H9 (cell line): ENCODE measurements around the gene TENM4. TPM values are rescaled to one million over a fixed set of nuclear protein-coding genes. Genes with fewer than 3 reads are reported as not detected.

Experiments used
- DNase-seq: peaks from one replicate; pipeline ENCODE4 v3.0.0-alpha.2; 2017
- H2AFZ ChIP-seq: one replicate; pipeline ENCODE4 v1.6.1; 2013; ENCODE audit warnings: mild to moderate bottlenecking, low read length, control low read depth, moderate library complexity
- H2AK5ac ChIP-seq: 2 replicates; pipeline ENCODE4 v1.6.1; 2013; ENCODE audit warnings: low read length, control low read depth, mixed read lengths; ENCODE audit not compliant: insufficient read length
- H2BK120ac ChIP-seq: one replicate; pipeline ENCODE4 v1.6.1; 2013; ENCODE audit warnings: low read depth, mild to moderate bottlenecking, low read length, control low read depth, inconsistent platforms; ENCODE audit not compliant: poor library complexity, severe bottlenecking
- H2BK12ac ChIP-seq: 2 replicates; pipeline ENCODE4 v1.6.1; 2013; ENCODE audit warnings: low read length, control low read depth, mixed read lengths, low read depth; ENCODE audit not compliant: insufficient read length
- H2BK15ac ChIP-seq: 2 replicates; pipeline ENCODE4 v1.6.1; 2013; ENCODE audit warnings: low read depth, low read length, control low read depth
- H2BK20ac ChIP-seq: one replicate; pipeline ENCODE4 v1.6.1; 2013; ENCODE audit warnings: low read depth, mild to moderate bottlenecking, low read length, control low read depth, inconsistent platforms; ENCODE audit not compliant: poor library complexity, severe bottlenecking
- H2BK5ac ChIP-seq: 2 replicates; pipeline ENCODE4 v1.6.1; 2013; ENCODE audit warnings: low read length, control low read depth, mixed read lengths; ENCODE audit not compliant: insufficient read length
- H3K14ac ChIP-seq: 2 replicates; pipeline ENCODE4 v1.6.1; 2013; ENCODE audit warnings: low read length, control low read depth; ENCODE audit not compliant: insufficient read depth
- H3K18ac ChIP-seq: 2 replicates; pipeline ENCODE4 v1.6.1; 2013; ENCODE audit warnings: low read depth, mild to moderate bottlenecking, mixed read lengths, low read length, control low read depth; ENCODE audit not compliant: insufficient read length
- H3K23ac ChIP-seq: 2 replicates; pipeline ENCODE4 v1.6.1; 2013; ENCODE audit warnings: low read length, control low read depth, mixed read lengths, low read depth; ENCODE audit not compliant: insufficient read length
- H3K23me2 ChIP-seq: 2 replicates; pipeline ENCODE4 v1.6.1; 2013; ENCODE audit warnings: low read depth, mild to moderate bottlenecking, mixed read lengths, low read length, control low read depth; ENCODE audit not compliant: insufficient read length, poor library complexity, severe bottlenecking
- H3K27ac ChIP-seq: 2 replicates; pipeline ENCODE4 v1.5.1; 2013; ENCODE audit warnings: low read length, control low read depth, mixed read lengths, low read depth; ENCODE audit not compliant: insufficient read length
- H3K27me3 ChIP-seq: 2 replicates; pipeline ENCODE4 v1.6.1; 2013; ENCODE audit warnings: low read length, control low read depth, inconsistent platforms; ENCODE audit not compliant: insufficient read depth
- H3K4ac ChIP-seq: 2 replicates; pipeline ENCODE4 v1.6.1; 2013; ENCODE audit warnings: low read depth, mild to moderate bottlenecking, control low read depth, inconsistent platforms, low read length, moderate library complexity
- H3K4me1 ChIP-seq: 2 replicates; pipeline ENCODE4 v1.6.1; 2013; ENCODE audit warnings: low read length, control low read depth, inconsistent platforms; ENCODE audit not compliant: insufficient read depth
- H3K4me2 ChIP-seq: 2 replicates; pipeline ENCODE4 v1.6.1; 2013; ENCODE audit warnings: low read length, control low read depth, mixed read lengths; ENCODE audit not compliant: insufficient read length, insufficient read depth
- H3K56ac ChIP-seq: 2 replicates; pipeline ENCODE4 v1.6.1; 2013; ENCODE audit warnings: low read depth, mild to moderate bottlenecking, mixed read lengths, low read length, control low read depth; ENCODE audit not compliant: insufficient read length
- H3K79me1 ChIP-seq: 2 replicates; pipeline ENCODE4 v1.6.1; 2013; ENCODE audit warnings: low read depth, mild to moderate bottlenecking, moderate library complexity, low read length, control low read depth, inconsistent platforms; ENCODE audit not compliant: insufficient read depth, poor library complexity, severe bottlenecking
- H3K79me2 ChIP-seq: 2 replicates; pipeline ENCODE4 v1.6.1; 2013; ENCODE audit warnings: low read length, control low read depth, inconsistent platforms; ENCODE audit not compliant: insufficient read depth
- H3K9ac ChIP-seq: 2 replicates; pipeline ENCODE4 v1.6.1; 2013; ENCODE audit warnings: low read length, control low read depth, mixed read lengths; ENCODE audit not compliant: insufficient read length; ENCODE audit errors: extremely low read depth
- H3K9me3 ChIP-seq: one replicate; pipeline ENCODE4 v1.6.1; 2013; ENCODE audit warnings: low read depth, low read length, inconsistent platforms; ENCODE audit not compliant: control insufficient read depth
- H3T11ph ChIP-seq: one replicate; pipeline ENCODE4 v1.6.1; 2013; ENCODE audit warnings: mild to moderate bottlenecking, low read length, control low read depth, inconsistent platforms
- H4K20me1 ChIP-seq: one replicate; pipeline ENCODE4 v1.6.1; 2013; ENCODE audit not compliant: control insufficient read depth, insufficient read length, insufficient read depth
- H4K5ac ChIP-seq: 2 replicates; pipeline ENCODE4 v1.6.1; 2013; ENCODE audit warnings: low read depth, mild to moderate bottlenecking, mixed read lengths, low read length, control low read depth; ENCODE audit not compliant: insufficient read length
- H4K8ac ChIP-seq: replicated peaks from 2 replicates; pipeline ENCODE4 v1.6.1; 2013; ENCODE audit warnings: low read length, control low read depth, mixed read lengths, low read depth; ENCODE audit not compliant: insufficient read length
- H4K91ac ChIP-seq: 2 replicates; pipeline ENCODE4 v1.6.1; 2013; ENCODE audit warnings: low read depth, mild to moderate bottlenecking, moderate library complexity, mixed read lengths, low read length, control low read depth; ENCODE audit not compliant: insufficient read length
- H3K27ac Mint-ChIP-seq, 3 experiments: 2 replicates in 2 of 3; 3 replicates in 1 of 3; pipeline ENCODE4 v1.8.0; 2020 to 2021; ENCODE audit warnings: mixed read lengths in 3 of 3, mild to moderate bottlenecking in 1 of 3, moderate library complexity in 1 of 3
- H3K27me3 Mint-ChIP-seq: 2 replicates; pipeline ENCODE4 v1.8.0; 2021; ENCODE audit warnings: low read depth, mild to moderate bottlenecking, moderate library complexity, mixed read lengths
- H3K36me3 Mint-ChIP-seq, 3 experiments: 2 replicates in 2 of 3; 3 replicates in 1 of 3; pipeline ENCODE4 v1.8.0; 2020 to 2021; ENCODE audit warnings: low read depth in 3 of 3, mixed read lengths in 3 of 3; ENCODE audit not compliant: insufficient read depth in 1 of 3
- H3K4me1 Mint-ChIP-seq, 2 experiments: 2 replicates each; pipeline ENCODE4 v1.8.0; 2020; ENCODE audit warnings: mixed read lengths in 2 of 2
- H3K4me3 Mint-ChIP-seq, 2 experiments: 2 replicates in 1 of 2; 3 replicates in 1 of 2; pipeline ENCODE4 v1.8.0; 2020 to 2021; ENCODE audit warnings: mild to moderate bottlenecking in 2 of 2, mixed read lengths in 2 of 2, moderate library complexity in 1 of 2
- H3K9me3 Mint-ChIP-seq, 2 experiments: 2 replicates in 1 of 2; 3 replicates in 1 of 2; pipeline ENCODE4 v1.8.0; 2020; ENCODE audit warnings: mild to moderate bottlenecking in 2 of 2, mixed read lengths in 2 of 2, moderate library complexity in 1 of 2
- CTCF ChIP-seq: fragments of 200-600 bp; sonication (generic); conservative IDR thresholded peaks from 3 replicates; pipeline ENCODE4 v1.8.0; 2021; ENCODE audit warnings: antibody characterized with exemption, mild to moderate bottlenecking
- total RNA-seq: library from RNA; stranded (reverse); gene quantifications from 2 replicates; pipeline ENCODE4 v1.2.1, GENCODE V29; 2021

Gene TENM4
- total RNA-seq, 1 experiment from 2014 or later = 4.6 TPM

- H3K79me1 ChIP-seq = no peaks in the 10 kb centered on the region
- H2BK20ac ChIP-seq = no peak overlapping the region
- H3K56ac ChIP-seq = no peak overlapping the region
- no peaks in the 10 kb centered on the region for H4K20me1 ChIP-seq
- H3K27me3 Mint-ChIP-seq = peaks cover 46% of the 10 kb centered on the region
- no peak overlapping the region for H3K9ac ChIP-seq
- no peak; the same call in 2 of the 3 replicates for TF ChIP-seq CTCF
- no peak overlapping the region for H2AFZ ChIP-seq
- no peak overlapping the region for H3T11ph ChIP-seq
- peaks cover 7% of the 10 kb centered on the region; the same call in 1 of the 2 replicates for H3K27me3 ChIP-seq
- no peak for DNase-seq
- no peak overlapping the region for H2BK15ac ChIP-seq
- peaks cover 0 to 5% (median 4%) of the 10 kb centered on the region in 3 experiments; a peak in 3 of 7 replicates for H3K36me3 Mint-ChIP-seq
- H4K91ac ChIP-seq = no peak overlapping the region
- H3K23ac ChIP-seq = no peak overlapping the region
- H3K4ac ChIP-seq = no peak overlapping the region
- H3K79me2 ChIP-seq = no peaks in the 10 kb centered on the region
- no peaks in the 10 kb centered on the region for H3K9me3 ChIP-seq
- H3K27ac Mint-ChIP-seq = no peak overlapping the region
- no peak overlapping the region for H3K18ac ChIP-seq
- no peak overlapping the region for H2BK120ac ChIP-seq
- no peak overlapping the region for H4K8ac ChIP-seq
- H3K27ac ChIP-seq = no peak overlapping the region
- no peak overlapping the region for H2BK12ac ChIP-seq
- peaks cover 7% of the 10 kb centered on the region; the same call in 1 of the 2 replicates for H3K4me1 ChIP-seq
- no peak overlapping the region for H3K14ac ChIP-seq
- no peaks in the 10 kb centered on the region for H3K9me3 Mint-ChIP-seq
- H3K4me2 ChIP-seq = no peak overlapping the region
- no peak overlapping the region for H4K5ac ChIP-seq
- peaks cover 35 to 46% of the 10 kb centered on the region in 2 experiments for H3K4me1 Mint-ChIP-seq
- no peak overlapping the region for H2AK5ac ChIP-seq
- H3K4me3 Mint-ChIP-seq = no peak overlapping the region
- no peak overlapping the region for H2BK5ac ChIP-seq
- no peaks in the 10 kb centered on the region for H3K23me2 ChIP-seq
Observed at GRCh38 chr11:79430280-79430679, 10.6 kb downstream of the TENM4 start.
